Panc1 (cell line): ENCODE data around the gene THSD7A. TPM values are rescaled to one million over a fixed set of nuclear protein-coding genes. Genes with fewer than 3 reads are reported as not detected.

Experiments
- ATAC-seq: fragments of 200-7000 bp; cut with Tn5 transposase; 2 replicates; pipeline ENCODE4 v1.9.1; 2020; ENCODE audit warnings: mild to moderate bottlenecking, moderate library complexity
- BruUV-seq: library from RNA; stranded (reverse); fragments of 400-500 nt; replicated peaks from 2 replicates; lab custom pipeline; 2021; lab: Mats Ljungman, UMichigan
- CTCF ChIA-PET: fragments of 300-600 bp; sonication (Branson Sonifier 250); formaldehyde crosslinking; loops from one replicate; lab custom pipeline; 2022; ENCODE audit warnings: antibody characterized with exemption; lab: Charles Lee
- POLR2A ChIA-PET: fragments of 300-600 bp; sonication (Branson Sonifier 250); formaldehyde crosslinking; loops from one replicate; lab custom pipeline; 2022; ENCODE audit warnings: antibody characterized with exemption; lab: Charles Lee
- DNase-seq: peaks from one replicate; pipeline ENCODE4 v3.0.0-alpha.2; 2010; ENCODE audit warnings: low read depth, low spot score
- H3K27ac ChIP-seq: 2 replicates; pipeline ENCODE4 v1.5.1; 2011; ENCODE audit warnings: mild to moderate bottlenecking, low read length, inconsistent platforms
- H3K27me3 ChIP-seq: fragments of 200-500 bp; sonication (Bioruptor generic); 2 replicates; pipeline ENCODE4 v1.6.0; 2014; ENCODE audit warnings: low read length, inconsistent platforms; ENCODE audit not compliant: control insufficient read depth, insufficient read depth
- H3K36me3 ChIP-seq: fragments of 200-500 bp; sonication (Bioruptor generic); 2 replicates; pipeline ENCODE4 v1.5.1; 2014; ENCODE audit warnings: inconsistent platforms, mild to moderate bottlenecking, low read length, moderate library complexity; ENCODE audit not compliant: control insufficient read depth, insufficient read depth
- H3K4me1 ChIP-seq: 2 replicates; pipeline ENCODE4 v1.5.1; 2011; ENCODE audit warnings: inconsistent platforms, mild to moderate bottlenecking, low read length, moderate library complexity; ENCODE audit not compliant: control insufficient read depth, insufficient read depth
- H3K4me3 ChIP-seq, 2 experiments: 2 replicates each; pipeline ENCODE4 v1.5.1; 2011 to 2012; ENCODE audit warnings: low read depth in 2 of 2, low read length in 2 of 2, mild to moderate bottlenecking in 2 of 2, inconsistent platforms in 1 of 2, moderate library complexity in 1 of 2
- H3K9me3 ChIP-seq: fragments of 200-500 bp; sonication (Bioruptor generic); 2 replicates; pipeline ENCODE4 v1.5.1; 2014; ENCODE audit warnings: low read depth, mild to moderate bottlenecking, inconsistent platforms, low read length, moderate library complexity; ENCODE audit not compliant: control insufficient read depth, insufficient read depth
- CTCF ChIP-seq: fragments of 450-650 bp; IDR thresholded peaks from 2 replicates; pipeline ENCODE4 v1.5.1; 2017; ENCODE audit warnings: mild to moderate bottlenecking
- POLR2AphosphoS5 ChIP-seq: IDR thresholded peaks from 2 replicates; pipeline ENCODE4 v1.6.1; 2012; ENCODE audit warnings: mild to moderate bottlenecking, low read depth, low read length, moderate library complexity
- REST ChIP-seq, 2 experiments: IDR thresholded peaks; 2 replicates each; pipeline ENCODE4 v1.6.1; 2011 to 2012; ENCODE audit warnings: low read depth in 2 of 2, control low read depth in 1 of 2, low read length in 1 of 2, mild to moderate bottlenecking in 1 of 2, moderate library complexity in 1 of 2; ENCODE audit not compliant: insufficient read depth in 1 of 2
- SIN3A ChIP-seq: IDR thresholded peaks from 2 replicates; pipeline ENCODE4 v1.6.1; 2012; ENCODE audit warnings: low read depth, mild to moderate bottlenecking, low read length, moderate library complexity, borderline replicate concordance; ENCODE audit not compliant: insufficient read depth
- TCF7L2 ChIP-seq: IDR thresholded peaks from 2 replicates; pipeline ENCODE4 v1.6.1; 2011; ENCODE audit warnings: mild to moderate bottlenecking, low read depth, low read length, inconsistent platforms
- in situ Hi-C: cut with HindIII; loops from 2 replicates; pipeline ENCODE4 v1.10.0; 2016; ENCODE audit warnings: low sequenced_read_pairs, low pct_unique_long_range_greater_than_20kb
- intact Hi-C: fragments of 100-400 bp; cut with micrococcal nuclease; formaldehyde crosslinking; loops from one replicate; pipeline ENCODE4 v1.10.0; 2022; ENCODE audit not compliant: unreplicated experiment
- total RNA-seq: library from RNA; stranded (reverse); gene quantifications from one replicate; pipeline ENCODE4 v1.2.1, GENCODE V29; 2021; ENCODE audit not compliant: unreplicated experiment

The THSD7A gene
- total RNA-seq, 1 experiment from 2014 or later: 38.6 TPM

GRCh38 chr7:11413901-11414300, 418.1 kb downstream of the THSD7A start:
- CTCF ChIA-PET: no interaction called here
- ATAC-seq: no peak

DNA sequence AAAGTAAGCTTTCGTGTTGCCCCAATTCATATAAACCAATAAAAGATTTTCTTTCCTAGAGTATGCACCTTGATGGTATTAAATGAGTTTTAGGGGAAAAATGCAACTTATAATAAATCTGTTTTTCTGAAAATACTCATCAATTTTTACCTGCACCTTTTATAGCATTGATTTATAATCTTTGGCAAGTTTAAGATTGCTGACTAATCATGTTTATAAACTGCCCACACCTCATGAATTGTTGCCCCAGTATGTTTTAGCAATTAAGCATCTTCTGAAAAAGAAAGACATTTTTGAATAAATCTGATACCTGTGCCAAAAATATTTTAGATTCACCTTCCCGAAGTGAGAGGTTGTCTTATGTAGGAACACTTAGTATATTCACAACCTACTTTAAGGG, 420.0 kb downstream of the THSD7A start:
- H3K36me3 ChIP-seq: no peaks in the 10 kb centered on the region; the same call in 1 of the 2 replicates
- H3K27ac ChIP-seq: no peak overlapping the region
- in situ Hi-C loops (no loop called here), intact Hi-C loops (no loop called here)
- no peak overlapping the region for H3K4me3 ChIP-seq
- ChIA-PET CTCF (no interaction called here), POLR2A (no interaction called here)
- no peaks in the 10 kb centered on the region for H3K9me3 ChIP-seq
- TF ChIP-seq TCF7L2: no peak
- TF ChIP-seq SIN3A: no peak
- TF ChIP-seq REST (IDR thresholded peaks at IDR 0.05; ENCODE audit: insufficient read depth in 1 of 2, low read depth in 2 of 2, low read length in 1 of 2): no peak
- no peak for TF ChIP-seq CTCF
- TF ChIP-seq POLR2AphosphoS5: no peak
- BruUV-seq: no TSS peak
- DNase-seq: no peak
- no peaks in the 10 kb centered on the region; the same call in 1 of the 2 replicates for H3K4me1 ChIP-seq
- no peak for ATAC-seq
- no peaks in the 10 kb centered on the region for H3K27me3 ChIP-seq

More at GRCh38 chr7:11413901-11414300, 418.1 kb downstream of the THSD7A start:
- no TSS peak for BruUV-seq
- H3K4me1 ChIP-seq: no peaks in the 10 kb centered on the region; the same call in 1 of the 2 replicates
- no peaks in the 10 kb centered on the region for H3K36me3 ChIP-seq
- H3K27me3 ChIP-seq: no peaks in the 10 kb centered on the region
- no peak overlapping the region for H3K4me3 ChIP-seq
- TF ChIP-seq CTCF: no peak
- no peak for TF ChIP-seq SIN3A
- TF ChIP-seq TCF7L2: no peak
- POLR2A ChIA-PET: no interaction called here
- H3K27ac ChIP-seq: no peak overlapping the region
- in situ Hi-C loops: no loop called here
- intact Hi-C loops: no loop called here
- no peak for DNase-seq
- H3K9me3 ChIP-seq: no peaks in the 10 kb centered on the region
